WTC11 (cell line): ENCODE data around the gene URI1. TPM values are rescaled to one million over a fixed set of nuclear protein-coding genes. Genes with fewer than 3 reads are reported as not detected.

ENCODE experiments used
- ATAC-seq: fragments of 200-7000 bp; cut with Tn5 transposase; 2 replicates; pipeline ENCODE4 v1.10.0; 2021; ENCODE audit warnings: mild to moderate bottlenecking, moderate library complexity
- CTCF ChIA-PET: fragments of 300-600 bp; sonication (Branson Sonifier 250); formaldehyde crosslinking; loops from one replicate; lab custom pipeline; 2021; ENCODE audit warnings: antibody characterized with exemption; lab: Charles Lee
- POLR2A ChIA-PET: fragments of 350-600 bp; sonication (Branson Sonifier 250); formaldehyde crosslinking; loops from one replicate; lab custom pipeline; 2021; ENCODE audit warnings: antibody characterized with exemption; lab: Charles Lee
- DNase-seq: peaks from one replicate; pipeline ENCODE4 v3.0.0; 2021; ENCODE audit warnings: low spot score
- H3K27ac Mint-ChIP-seq: 2 replicates; pipeline ENCODE4 v1.8.0; 2021; ENCODE audit warnings: mixed read lengths
- H3K27me3 Mint-ChIP-seq: 2 replicates; pipeline ENCODE4 v1.8.0; 2021; ENCODE audit warnings: low read depth, mild to moderate bottlenecking, moderate library complexity, mixed read lengths
- H3K36me3 Mint-ChIP-seq: 2 replicates; pipeline ENCODE4 v1.8.0; 2021; ENCODE audit warnings: mixed read lengths
- H3K4me1 Mint-ChIP-seq: 2 replicates; pipeline ENCODE4 v1.8.0; 2022; ENCODE audit warnings: mixed read lengths
- H3K4me3 Mint-ChIP-seq: 2 replicates; pipeline ENCODE4 v1.8.0; 2021; ENCODE audit warnings: mild to moderate bottlenecking, moderate library complexity, mixed read lengths
- H3K9me3 Mint-ChIP-seq: 2 replicates; pipeline ENCODE4 v1.8.0; 2021; ENCODE audit warnings: mixed read lengths
- ARID4B ChIP-seq: sonication (generic); formaldehyde crosslinking; IDR thresholded peaks from 2 replicates; pipeline ENCODE4 v1.8.0; 2023; ENCODE audit warnings: missing genetic modification reagents, mild to moderate bottlenecking, borderline replicate concordance
- ATF3 ChIP-seq: sonication (generic); formaldehyde crosslinking; conservative IDR thresholded peaks from 2 replicates; pipeline ENCODE4 v1.8.1; 2022; ENCODE audit warnings: mild to moderate bottlenecking, missing genetic modification reagents
- CREB1 ChIP-seq: sonication (generic); formaldehyde crosslinking; IDR thresholded peaks from 2 replicates; pipeline ENCODE4 v1.8.0; 2023; ENCODE audit warnings: mild to moderate bottlenecking, missing genetic modification reagents
- CREM ChIP-seq: sonication (generic); formaldehyde crosslinking; IDR thresholded peaks from 2 replicates; pipeline ENCODE4 v1.8.1; 2022; ENCODE audit warnings: mild to moderate bottlenecking, missing genetic modification reagents, moderate library complexity
- E2F1 ChIP-seq: sonication (generic); formaldehyde crosslinking; IDR thresholded peaks from 2 replicates; pipeline ENCODE4 v1.8.0; 2022; ENCODE audit warnings: mild to moderate bottlenecking, missing genetic modification reagents
- E2F4 ChIP-seq: sonication (generic); formaldehyde crosslinking; IDR thresholded peaks from 2 replicates; pipeline ENCODE4 v1.8.1; 2022; ENCODE audit warnings: low read depth, mild to moderate bottlenecking, moderate library complexity, missing genetic modification reagents, borderline replicate concordance
- E2F5 ChIP-seq: sonication (generic); formaldehyde crosslinking; IDR thresholded peaks from 2 replicates; pipeline ENCODE4 v1.8.1; 2022; ENCODE audit warnings: mild to moderate bottlenecking, moderate library complexity, missing genetic modification reagents
- FOXP1 ChIP-seq: sonication (generic); formaldehyde crosslinking; IDR thresholded peaks from 2 replicates; pipeline ENCODE4 v1.8.0; 2022; ENCODE audit warnings: missing genetic modification reagents, mild to moderate bottlenecking, moderate library complexity, borderline replicate concordance
- HMGA2 ChIP-seq: fragments of 250-450 bp; sonication (Bioruptor Pico); IDR thresholded peaks from 2 replicates; pipeline ENCODE4 v1.4.0; 2021; ENCODE audit warnings: mild to moderate bottlenecking, moderate library complexity
- IRF1 ChIP-seq: sonication (generic); formaldehyde crosslinking; IDR thresholded peaks from 2 replicates; pipeline ENCODE4 v1.8.0; 2023; ENCODE audit warnings: missing genetic modification reagents
- NFE2L1 ChIP-seq: sonication (generic); formaldehyde crosslinking; IDR thresholded peaks from 2 replicates; pipeline ENCODE4 v1.8.1; 2023; ENCODE audit warnings: missing genetic modification reagents
- NR2C2 ChIP-seq: sonication (generic); formaldehyde crosslinking; IDR thresholded peaks from 2 replicates; pipeline ENCODE4 v1.8.0; 2022; ENCODE audit warnings: mild to moderate bottlenecking, missing genetic modification reagents
- NR3C1 ChIP-seq: sonication (generic); formaldehyde crosslinking; conservative IDR thresholded peaks from 2 replicates; pipeline ENCODE4 v1.8.1; 2023; ENCODE audit warnings: low read depth, mild to moderate bottlenecking, missing genetic modification reagents
- SOX15 ChIP-seq: fragments of 250-450 bp; sonication (Bioruptor Pico); IDR thresholded peaks from 2 replicates; pipeline ENCODE4 v1.9.0; 2021; ENCODE audit warnings: mild to moderate bottlenecking
- TEAD1 ChIP-seq: sonication (generic); formaldehyde crosslinking; IDR thresholded peaks from 2 replicates; pipeline ENCODE4 v1.8.0; 2022; ENCODE audit warnings: mild to moderate bottlenecking, missing genetic modification reagents
- TEAD4 ChIP-seq: sonication (generic); formaldehyde crosslinking; IDR thresholded peaks from 2 replicates; pipeline ENCODE4 v1.8.0; 2022; ENCODE audit warnings: mild to moderate bottlenecking, missing genetic modification reagents
- USF1 ChIP-seq: sonication (generic); formaldehyde crosslinking; IDR thresholded peaks from 2 replicates; pipeline ENCODE4 v1.8.0; 2022; ENCODE audit warnings: mild to moderate bottlenecking, missing genetic modification reagents
- ZNF121 ChIP-seq: sonication (generic); formaldehyde crosslinking; IDR thresholded peaks from 2 replicates; pipeline ENCODE4 v1.8.0; 2023; ENCODE audit warnings: missing genetic modification reagents
- ZSCAN18 ChIP-seq: fragments of 250-450 bp; sonication (Bioruptor Pico); IDR thresholded peaks from 2 replicates; pipeline ENCODE4 v2.1.2; 2022; ENCODE audit warnings: mild to moderate bottlenecking, moderate library complexity
- total RNA-seq: library from RNA; stranded (reverse); gene quantifications from 3 replicates; pipeline ENCODE4 v1.2.3, GENCODE V29; 2021
- TF ChIP-seq, protein P1 (sequence below): fragments of 200-600 bp; IDR thresholded peaks from 2 replicates; pipeline ENCODE4 v1.8.0; 2022; ENCODE audit warnings: antibody characterized with exemption
- TF ChIP-seq, protein P2 (sequence below): sonication (generic); formaldehyde crosslinking; IDR thresholded peaks from 2 replicates; pipeline ENCODE4 v1.8.1; 2023; ENCODE audit warnings: mild to moderate bottlenecking, missing genetic modification reagents

The URI1 gene
- total RNA-seq, 1 experiment from 2014 or later, result 57.1 TPM

- TF ChIP-seq ZNF121 (CRISPR knock-in tag), result no peak
- TF ChIP-seq, all 79 proteins: peak for 0
These were observed 44.6 kb upstream of the URI1 start (continued) for GRCh38 chr19:29897466-29897865.

DNA sequence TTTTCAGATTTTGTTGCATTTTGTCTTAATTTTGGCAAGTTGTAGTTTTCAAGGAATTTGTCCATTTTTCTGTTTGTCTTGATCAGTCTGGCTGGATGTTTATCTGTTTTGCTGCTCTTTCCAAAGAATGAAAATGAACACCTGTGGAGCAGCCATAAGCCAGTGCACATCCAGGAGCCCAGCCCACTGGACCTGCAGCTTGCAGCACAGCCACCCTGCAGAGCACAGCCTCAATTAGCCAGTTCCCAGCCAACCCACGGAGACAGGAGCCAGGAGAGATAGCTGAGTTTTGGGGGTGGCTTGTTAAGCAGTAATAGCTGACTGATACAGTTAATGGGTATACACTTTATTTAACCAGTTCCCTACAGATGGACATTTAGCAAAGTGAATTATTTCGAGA lies 38.0 kb upstream of the URI1 start:
- TF ChIP-seq CREM (CRISPR knock-in tag) (no peak), NFE2L1 (CRISPR knock-in tag) (no peak), FOXP1 (CRISPR knock-in tag) (no peak), HMGA2 (no peak), E2F4 (CRISPR knock-in tag) (no peak), E2F1 (CRISPR knock-in tag) (no peak), ARID4B (CRISPR knock-in tag) (no peak), TEAD1 (CRISPR knock-in tag) (no peak), CREB1 (CRISPR knock-in tag) (no peak), USF1 (CRISPR knock-in tag) (no peak), E2F5 (CRISPR knock-in tag) (no peak), SOX15 (no peak), ATF3 (no peak), NR2C2 (no peak), TEAD4 (CRISPR knock-in tag) (no peak), NR3C1 (CRISPR knock-in tag) (no peak), ZSCAN18 (CRISPR knock-in tag) (no peak), IRF1 (no peak)
- TF ChIP-seq, protein P1, sequence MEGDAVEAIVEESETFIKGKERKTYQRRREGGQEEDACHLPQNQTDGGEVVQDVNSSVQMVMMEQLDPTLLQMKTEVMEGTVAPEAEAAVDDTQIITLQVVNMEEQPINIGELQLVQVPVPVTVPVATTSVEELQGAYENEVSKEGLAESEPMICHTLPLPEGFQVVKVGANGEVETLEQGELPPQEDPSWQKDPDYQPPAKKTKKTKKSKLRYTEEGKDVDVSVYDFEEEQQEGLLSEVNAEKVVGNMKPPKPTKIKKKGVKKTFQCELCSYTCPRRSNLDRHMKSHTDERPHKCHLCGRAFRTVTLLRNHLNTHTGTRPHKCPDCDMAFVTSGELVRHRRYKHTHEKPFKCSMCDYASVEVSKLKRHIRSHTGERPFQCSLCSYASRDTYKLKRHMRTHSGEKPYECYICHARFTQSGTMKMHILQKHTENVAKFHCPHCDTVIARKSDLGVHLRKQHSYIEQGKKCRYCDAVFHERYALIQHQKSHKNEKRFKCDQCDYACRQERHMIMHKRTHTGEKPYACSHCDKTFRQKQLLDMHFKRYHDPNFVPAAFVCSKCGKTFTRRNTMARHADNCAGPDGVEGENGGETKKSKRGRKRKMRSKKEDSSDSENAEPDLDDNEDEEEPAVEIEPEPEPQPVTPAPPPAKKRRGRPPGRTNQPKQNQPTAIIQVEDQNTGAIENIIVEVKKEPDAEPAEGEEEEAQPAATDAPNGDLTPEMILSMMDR, result no peak
- TF ChIP-seq, protein P2, sequence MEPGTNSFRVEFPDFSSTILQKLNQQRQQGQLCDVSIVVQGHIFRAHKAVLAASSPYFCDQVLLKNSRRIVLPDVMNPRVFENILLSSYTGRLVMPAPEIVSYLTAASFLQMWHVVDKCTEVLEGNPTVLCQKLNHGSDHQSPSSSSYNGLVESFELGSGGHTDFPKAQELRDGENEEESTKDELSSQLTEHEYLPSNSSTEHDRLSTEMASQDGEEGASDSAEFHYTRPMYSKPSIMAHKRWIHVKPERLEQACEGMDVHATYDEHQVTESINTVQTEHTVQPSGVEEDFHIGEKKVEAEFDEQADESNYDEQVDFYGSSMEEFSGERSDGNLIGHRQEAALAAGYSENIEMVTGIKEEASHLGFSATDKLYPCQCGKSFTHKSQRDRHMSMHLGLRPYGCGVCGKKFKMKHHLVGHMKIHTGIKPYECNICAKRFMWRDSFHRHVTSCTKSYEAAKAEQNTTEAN (CRISPR knock-in tag), result no peak
- Mint-ChIP-seq H3K4me3 (no peak overlapping the region), H3K27ac (no peak overlapping the region), H3K27me3 (no peaks in the 10 kb centered on the region), H3K4me1 (peaks cover 1% of the 10 kb centered on the region), H3K9me3 (peaks cover 6% of the 10 kb centered on the region; the same call in 1 of the 2 replicates), H3K36me3 (0 out of 2 replicates have a peak, but pooled peaks cover 3% of the 10 kb centered on the region)
- no peak for ATAC-seq
- ChIA-PET POLR2A (no interaction called here), CTCF (no interaction called here)
- no peak for DNase-seq
